ENCODE results near the gene OR51B2.

Gene OR51B2

DNA sequence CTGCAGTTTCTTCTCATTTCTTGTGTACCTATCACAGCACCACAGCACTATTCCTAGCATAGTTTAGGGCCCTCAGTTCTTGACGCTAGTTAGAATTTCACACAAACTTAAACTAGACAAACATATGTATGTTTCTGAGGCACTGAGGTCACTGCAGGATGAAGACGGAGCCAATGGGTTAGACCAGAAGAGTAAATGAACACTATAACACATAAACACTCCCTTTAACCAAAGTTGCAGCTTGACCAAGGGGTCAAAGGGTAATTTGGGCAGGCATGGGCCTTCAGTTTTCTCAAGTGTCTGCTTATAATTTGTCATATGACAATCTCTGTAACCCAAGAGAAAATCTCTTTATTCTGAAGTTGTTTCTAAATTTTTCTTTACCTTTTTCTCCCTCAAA lies 41.5 kb downstream of the OR51B2 start:
- DNase-seq (ENCODE audit: low read depth, low spot score), result no peak

DNA sequence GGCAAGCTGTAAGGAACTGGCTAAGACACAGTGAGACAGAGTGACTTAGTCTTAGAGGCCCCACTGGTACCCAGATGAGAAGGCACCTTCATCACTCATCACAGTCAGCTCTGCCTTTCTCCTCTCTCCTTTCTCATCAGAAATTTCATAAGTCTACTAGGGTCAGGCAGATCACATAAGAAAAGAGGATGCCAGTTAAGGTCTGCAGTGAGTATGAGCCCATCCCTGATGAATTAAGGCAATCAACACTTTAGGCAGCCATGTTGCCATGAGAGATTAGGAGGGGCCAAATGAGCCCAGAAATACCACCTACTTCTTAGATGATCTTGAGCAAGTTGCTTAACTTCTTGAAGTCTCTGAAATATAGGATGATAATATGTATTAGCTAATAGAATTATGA lies 42.5 kb downstream of the OR51B2 start:
- no peak for DNase-seq (ENCODE audit: low read depth, low spot score)

DNA sequence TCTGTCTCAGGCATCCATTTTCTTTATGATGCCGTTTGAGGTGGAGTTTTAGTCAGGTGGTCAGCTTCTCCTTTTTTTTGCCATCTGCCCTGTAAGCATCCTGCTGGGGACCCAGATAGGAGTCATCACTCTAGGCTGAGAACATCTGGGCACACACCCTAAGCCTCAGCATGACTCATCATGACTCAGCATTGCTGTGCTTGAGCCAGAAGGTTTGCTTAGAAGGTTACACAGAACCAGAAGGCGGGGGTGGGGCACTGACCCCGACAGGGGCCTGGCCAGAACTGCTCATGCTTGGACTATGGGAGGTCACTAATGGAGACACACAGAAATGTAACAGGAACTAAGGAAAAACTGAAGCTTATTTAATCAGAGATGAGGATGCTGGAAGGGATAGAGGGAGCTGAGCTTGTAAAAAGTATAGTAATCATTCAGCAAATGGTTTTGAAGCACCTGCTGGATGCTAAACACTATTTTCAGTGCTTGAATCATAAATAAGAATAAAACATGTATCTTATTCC lies 43.5 kb downstream of the OR51B2 start:
- peak; percentile 98 for DNase-seq (ENCODE audit: low read depth, low spot score)

DNA sequence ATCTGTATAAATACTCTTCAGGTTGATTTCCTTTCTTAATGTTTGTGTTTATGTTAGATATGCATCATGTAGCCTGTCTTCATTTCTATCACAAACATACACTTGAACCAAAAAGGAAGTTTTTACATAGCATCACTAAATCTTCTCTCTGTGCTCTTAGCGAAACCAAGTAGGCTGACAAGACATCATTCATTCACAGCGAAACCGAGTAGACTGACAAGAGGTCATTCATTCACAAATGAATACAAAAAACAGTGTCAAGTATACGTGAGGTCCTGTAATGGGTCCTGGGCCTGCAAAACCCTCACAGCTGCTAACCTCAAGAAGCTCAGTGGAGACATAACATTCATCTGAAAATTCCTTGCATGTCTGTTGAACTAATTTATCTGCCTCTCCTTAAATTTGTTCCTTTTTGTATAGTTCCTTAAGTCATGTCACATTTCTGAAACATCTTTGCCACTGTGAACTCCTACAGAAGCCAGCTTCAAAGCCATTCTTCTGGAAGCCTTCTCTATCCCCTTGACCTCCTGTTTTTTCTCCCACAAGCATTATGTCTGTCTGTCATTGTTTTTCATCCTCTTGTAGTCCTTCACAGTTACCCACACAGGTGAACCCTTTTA lies 44.5 kb downstream of the OR51B2 start:
- DNase-seq (ENCODE audit: low read depth, low spot score), result no peak

DNA sequence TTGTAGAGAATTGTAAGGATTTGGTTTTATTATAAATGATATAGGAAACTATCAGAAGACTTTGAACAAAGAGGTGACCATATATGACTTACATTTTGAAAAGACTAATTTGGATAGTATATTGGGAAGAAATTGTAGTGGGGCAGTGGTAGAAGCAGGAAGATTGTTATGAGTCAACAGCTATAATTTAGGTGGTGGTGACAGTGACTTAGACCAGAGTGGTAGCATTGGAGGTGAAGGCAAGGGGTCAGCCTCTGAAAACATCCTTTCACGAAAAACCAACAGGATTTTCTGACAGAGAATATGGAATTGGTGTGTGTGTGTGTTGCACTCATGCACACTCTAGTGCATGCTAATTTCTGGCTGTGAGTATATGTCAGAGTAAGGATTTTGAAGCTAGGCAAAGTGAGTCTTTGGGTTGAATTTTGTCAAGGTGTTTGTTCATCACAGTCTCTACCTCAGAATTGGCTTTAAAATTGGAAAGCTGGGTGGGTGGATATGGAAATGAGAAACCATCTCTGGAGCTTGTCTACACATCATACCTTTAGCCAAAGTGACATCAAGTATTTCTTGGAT lies 46.2 kb downstream of the OR51B2 start:
- no peak for DNase-seq (ENCODE audit: low read depth, low spot score)

DNA sequence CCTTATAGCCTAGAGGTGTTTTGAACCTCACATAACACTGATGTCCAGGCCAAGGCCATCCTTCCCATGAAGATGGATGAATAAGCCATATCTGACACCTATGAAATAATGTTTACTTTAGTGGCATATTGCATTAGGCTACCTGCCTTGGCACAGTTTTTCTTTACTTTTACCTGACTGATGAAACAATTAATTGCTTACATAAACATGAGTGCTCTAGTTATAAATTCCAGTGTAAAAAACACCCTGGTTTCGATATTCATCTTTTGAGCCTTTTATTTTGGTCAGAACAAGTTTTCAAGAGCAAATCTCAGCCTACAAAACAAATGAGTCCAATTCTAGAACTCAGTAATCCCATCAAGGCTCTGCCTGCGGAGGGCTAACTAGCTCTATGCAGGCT lies 47.4 kb downstream of the OR51B2 start:
- no peak for DNase-seq (ENCODE audit: low read depth, low spot score)

DNA sequence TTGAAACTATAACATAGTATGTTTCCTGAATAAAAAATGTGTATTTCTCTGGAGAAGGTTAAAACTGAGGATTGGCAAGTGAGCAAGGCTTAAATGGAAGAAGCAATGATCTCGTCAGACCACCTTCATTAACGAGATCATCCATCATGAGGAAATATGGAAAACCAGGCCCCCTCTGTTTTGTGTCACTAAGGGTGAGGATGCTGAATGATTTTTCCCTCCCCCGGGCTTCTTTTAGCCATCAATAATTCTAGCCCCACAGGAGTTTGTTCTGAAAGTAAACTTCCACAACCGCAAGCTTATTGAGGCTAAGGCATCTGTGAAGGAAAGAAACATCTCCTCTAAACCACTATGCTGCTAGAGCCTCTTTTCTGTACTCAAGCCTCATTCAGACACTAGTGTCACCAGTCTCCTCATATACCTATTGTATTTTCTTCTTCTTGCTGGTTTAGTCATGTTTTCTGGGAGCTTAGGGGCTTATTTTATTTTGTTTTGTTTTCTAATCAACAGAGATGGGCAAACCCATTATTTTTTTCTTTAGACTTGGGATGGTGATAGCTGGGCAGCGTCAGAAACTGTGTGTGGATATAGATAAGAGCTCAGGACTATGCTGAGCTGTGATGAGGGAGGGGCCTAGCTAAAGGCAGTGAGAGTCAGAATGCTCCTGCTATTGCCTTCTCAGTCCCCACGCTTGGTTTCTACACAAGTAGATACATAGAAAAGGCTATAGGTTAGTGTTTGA lies 48.6 kb downstream of the OR51B2 start:
- DNase-seq (ENCODE audit: low read depth, low spot score), result no peak

DNA sequence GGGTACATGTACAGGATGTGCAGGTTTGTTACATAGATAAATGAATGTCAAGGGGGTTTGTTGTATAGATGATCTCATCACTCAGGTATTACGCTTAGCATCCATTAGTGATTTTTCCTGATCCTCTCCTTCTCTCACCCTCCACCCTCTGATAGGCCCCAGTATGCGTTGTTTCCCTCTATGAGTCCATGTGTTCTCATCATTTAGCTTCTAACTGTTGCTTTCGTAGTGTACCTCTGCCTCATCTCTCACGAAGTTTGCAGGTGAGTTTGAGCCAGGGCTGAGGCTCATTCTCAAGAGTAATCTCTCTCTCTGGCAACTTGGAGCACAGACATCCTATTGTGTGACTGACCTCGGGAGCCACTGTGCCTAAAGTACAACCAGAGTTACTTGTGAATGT lies 49.7 kb downstream of the OR51B2 start:
- DNase-seq (ENCODE audit: low read depth, low spot score), result no peak
